ENCODE results near the gene GALT.
"Not testable (repeated sequence)": the region's sequence is repeated elsewhere in the genome, so short reads cannot be mapped to it uniquely, and the experiment has no call there.

GALT gene

GRCh38 chr9:34636791-34637355 lies 9.6 kb upstream of the GALT start:
- H3K27ac ChIP-seq (ENCODE audit: low read depth, low read length), result no peak overlapping the region

GRCh38 chr9:34637356-34638137 lies 8.9 kb upstream of the GALT start, which contains the start of gene SIGMAR1:
TSS of gene SIGMAR1 (minus strand) at chr9:34637787. CDS start at chr9:34637697, 90 bp downstream.
- peak within 1 kb of the TSS; percentile 44 for H3K4ac ChIP-seq (ENCODE audit: low read depth, low read length)
- peaks cover 4% of the 10 kb centered on the region for H3K4me1 ChIP-seq (ENCODE audit: control insufficient read depth, low read depth, low read length)
- peak within 1 kb of the TSS; percentile 32 for H2BK5ac ChIP-seq (ENCODE audit: low read length)
- peak within 1 kb of the TSS; percentile 34 for H3K18ac ChIP-seq (ENCODE audit: low read length)
- H3K4me2 ChIP-seq (ENCODE audit: low read length), result peak within 1 kb of the TSS; percentile 92
- H3K79me1 ChIP-seq (ENCODE audit: low read length), result peaks cover 4% of the 10 kb centered on the region
- H3K4me3 ChIP-seq (ENCODE audit: low read length), result peak within 1 kb of the TSS; percentile 87
- H3K56ac ChIP-seq (ENCODE audit: low read length), result peak within 1 kb of the TSS; percentile 98
- no CpG with 5 or more reads among the region's 74 CpGs for WGBS (ENCODE audit: extremely low coverage, insufficient coverage, low lambda C conversion rate)
- no peak within 1 kb of the TSS for H2AK5ac ChIP-seq (ENCODE audit: low read length)
- H2BK15ac ChIP-seq (replicated peaks; ENCODE audit: low read depth), result no peak within 1 kb of the TSS
- H3K9ac ChIP-seq (ENCODE audit: low read length), result peak within 1 kb of the TSS; percentile 98
- H2BK120ac ChIP-seq (ENCODE audit: low read depth, low read length), result no peak within 1 kb of the TSS
- DNase-seq, result peak; percentile 96
- H3K27me3 ChIP-seq (ENCODE audit: insufficient read depth, low read length, poor library complexity), result no peaks in the 10 kb centered on the region
- H4K5ac ChIP-seq (ENCODE audit: low read length), result no peak within 1 kb of the TSS
- peaks cover 4% of the 10 kb centered on the region for H3K36me3 ChIP-seq (ENCODE audit: control insufficient read depth, insufficient read depth, low read length)
- peak within 1 kb of the TSS; percentile 90 for H3K23ac ChIP-seq (ENCODE audit: low read length)
- H4K8ac ChIP-seq (ENCODE audit: low read depth, low read length), result no peak within 1 kb of the TSS
- peaks cover 2% of the 10 kb centered on the region for H3K79me2 ChIP-seq (ENCODE audit: control insufficient read depth, insufficient read depth, low read length)
- peak within 1 kb of the TSS; percentile 1 for H3K27ac ChIP-seq (ENCODE audit: low read depth, low read length)

More at GRCh38 chr9:34636791-34637355, 9.6 kb upstream of the GALT start:
- Histone ChIP-seq H2AK5ac (ENCODE audit: low read length) (no peak overlapping the region), H3K9ac (ENCODE audit: low read length) (peak overlapping the region; percentile 98), H4K5ac (ENCODE audit: low read length) (no peak overlapping the region), H2BK5ac (ENCODE audit: low read length) (peak overlapping the region; percentile 32), H3K27me3 (ENCODE audit: insufficient read depth, low read length, poor library complexity) (peaks cover 2% of the 10 kb centered on the region), H2BK120ac (ENCODE audit: low read depth, low read length) (no peak overlapping the region), H3K56ac (ENCODE audit: low read length) (peak overlapping the region; percentile 98), H3K23ac (ENCODE audit: low read length) (peak overlapping the region; percentile 90), H3K79me1 (ENCODE audit: low read length) (peaks cover 4% of the 10 kb centered on the region), H3K4ac (ENCODE audit: low read depth, low read length) (no peak overlapping the region), H2BK15ac (replicated peaks; ENCODE audit: low read depth) (no peak overlapping the region), H3K4me2 (ENCODE audit: low read length) (peak overlapping the region; percentile 92), H3K79me2 (ENCODE audit: control insufficient read depth, insufficient read depth, low read length) (peaks cover 2% of the 10 kb centered on the region), H3K4me3 (ENCODE audit: low read length) (peak overlapping the region; percentile 87), H3K4me1 (ENCODE audit: control insufficient read depth, low read depth, low read length) (peaks cover 4% of the 10 kb centered on the region), H3K36me3 (ENCODE audit: control insufficient read depth, insufficient read depth, low read length) (peaks cover 4% of the 10 kb centered on the region), H3K18ac (ENCODE audit: low read length) (peak overlapping the region; percentile 34), H4K8ac (ENCODE audit: low read depth, low read length) (no peak overlapping the region)
- DNase-seq, result no peak
- WGBS (ENCODE audit: extremely low coverage, insufficient coverage, low lambda C conversion rate), result no CpG with 5 or more reads among the region's 23 CpGs

- no peak for DNase-seq
- no peak overlapping the region for H3K23ac ChIP-seq (ENCODE audit: low read length)
- no peak overlapping the region for H3K27ac ChIP-seq (ENCODE audit: low read depth, low read length)
- H3K4me3 ChIP-seq (ENCODE audit: low read length), result no peak overlapping the region
- H4K5ac ChIP-seq (ENCODE audit: low read length), result no peak overlapping the region
- peak overlapping the region; percentile 16 for H3K18ac ChIP-seq (ENCODE audit: low read length)
- H3K79me2 ChIP-seq (ENCODE audit: control insufficient read depth, insufficient read depth, low read length), result peaks cover 2% of the 10 kb centered on the region
- no CpG with 5 or more reads among the region's 7 CpGs for WGBS (ENCODE audit: extremely low coverage, insufficient coverage, low lambda C conversion rate)
- no peak overlapping the region for H2BK15ac ChIP-seq (replicated peaks; ENCODE audit: low read depth)
- H3K4ac ChIP-seq (ENCODE audit: low read depth, low read length), result no peak overlapping the region
- peaks cover 4% of the 10 kb centered on the region for H3K4me1 ChIP-seq (ENCODE audit: control insufficient read depth, low read depth, low read length)
- peak overlapping the region; percentile 79 for H3K56ac ChIP-seq (ENCODE audit: low read length)
- H3K27me3 ChIP-seq (ENCODE audit: insufficient read depth, low read length, poor library complexity), result no peaks in the 10 kb centered on the region
- peak overlapping the region; percentile 59 for H3K9ac ChIP-seq (ENCODE audit: low read length)
- H2BK120ac ChIP-seq (ENCODE audit: low read depth, low read length), result no peak overlapping the region
- peak overlapping the region; percentile 32 for H3K4me2 ChIP-seq (ENCODE audit: low read length)
- H3K36me3 ChIP-seq (ENCODE audit: control insufficient read depth, insufficient read depth, low read length), result peaks cover 4% of the 10 kb centered on the region
- no peak overlapping the region for H2AK5ac ChIP-seq (ENCODE audit: low read length)
- H2BK5ac ChIP-seq (ENCODE audit: low read length), result no peak overlapping the region
- H3K79me1 ChIP-seq (ENCODE audit: low read length), result peaks cover 4% of the 10 kb centered on the region
- H4K8ac ChIP-seq (ENCODE audit: low read depth, low read length), result no peak overlapping the region
Measured at GRCh38 chr9:34638138-34638445, 8.4 kb upstream of the GALT start.

GRCh38 chr9:34639322-34639721 lies 7.2 kb upstream of the GALT start:
- not testable (repeated sequence) for H3K18ac ChIP-seq (ENCODE audit: low read length); H3K4ac ChIP-seq (ENCODE audit: low read depth, low read length); H3K36me3 ChIP-seq (ENCODE audit: control insufficient read depth, insufficient read depth, low read length); H3K4me2 ChIP-seq (ENCODE audit: low read length); H2BK120ac ChIP-seq (ENCODE audit: low read depth, low read length); H3K79me2 ChIP-seq (ENCODE audit: control insufficient read depth, insufficient read depth, low read length); DNase-seq; H3K27me3 ChIP-seq (ENCODE audit: insufficient read depth, low read length, poor library complexity); H4K8ac ChIP-seq (ENCODE audit: low read depth, low read length); H3K56ac ChIP-seq (ENCODE audit: low read length); H3K23ac ChIP-seq (ENCODE audit: low read length); H3K4me1 ChIP-seq (ENCODE audit: control insufficient read depth, low read depth, low read length); H3K4me3 ChIP-seq (ENCODE audit: low read length); H2BK5ac ChIP-seq (ENCODE audit: low read length); H3K9ac ChIP-seq (ENCODE audit: low read length); H2AK5ac ChIP-seq (ENCODE audit: low read length); H3K27ac ChIP-seq (ENCODE audit: low read depth, low read length); H2BK15ac ChIP-seq (replicated peaks; ENCODE audit: low read depth); H3K79me1 ChIP-seq (ENCODE audit: low read length); H4K5ac ChIP-seq (ENCODE audit: low read length)
- no CpG with 5 or more reads among the region's 8 CpGs for whole genome bisulfite sequencing (ENCODE audit: extremely low coverage, insufficient coverage, low lambda C conversion rate)

GRCh38 chr9:34642679-34643078 lies 3.8 kb upstream of the GALT start:
- WGBS (ENCODE audit: extremely low coverage, insufficient coverage, low lambda C conversion rate), result no CpG with 5 or more reads among the region's 1 CpG
- no peak overlapping the region for H2AK5ac ChIP-seq (ENCODE audit: low read length)

More at GRCh38 chr9:34642679-34643078, 3.8 kb upstream of the GALT start:
- Histone ChIP-seq H3K56ac (ENCODE audit: low read length) (no peak overlapping the region), H3K4ac (ENCODE audit: low read depth, low read length) (no peak overlapping the region), H2BK15ac (replicated peaks; ENCODE audit: low read depth) (no peak overlapping the region), H3K9ac (ENCODE audit: low read length) (no peak overlapping the region), H3K4me1 (ENCODE audit: control insufficient read depth, low read depth, low read length) (peaks cover 10% of the 10 kb centered on the region), H3K27me3 (ENCODE audit: insufficient read depth, low read length, poor library complexity) (no peaks in the 10 kb centered on the region), H3K27ac (ENCODE audit: low read depth, low read length) (no peak overlapping the region), H3K4me3 (ENCODE audit: low read length) (no peak overlapping the region), H2BK5ac (ENCODE audit: low read length) (no peak overlapping the region), H4K8ac (ENCODE audit: low read depth, low read length) (no peak overlapping the region), H3K36me3 (ENCODE audit: control insufficient read depth, insufficient read depth, low read length) (no peaks in the 10 kb centered on the region), H3K18ac (ENCODE audit: low read length) (no peak overlapping the region), H3K4me2 (ENCODE audit: low read length) (no peak overlapping the region), H4K5ac (ENCODE audit: low read length) (no peak overlapping the region), H3K79me2 (ENCODE audit: control insufficient read depth, insufficient read depth, low read length) (no peaks in the 10 kb centered on the region), H2BK120ac (ENCODE audit: low read depth, low read length) (no peak overlapping the region), H3K79me1 (ENCODE audit: low read length) (peaks cover 7% of the 10 kb centered on the region), H3K23ac (ENCODE audit: low read length) (no peak overlapping the region)
- DNase-seq, result no peak

Data from mesendoderm (in vitro differentiated cells).